Measurements from ENCODE around the gene TNFRSF19. TPM values are rescaled to one million over a fixed set of nuclear protein-coding genes. Genes with fewer than 3 reads are reported as not detected.

Gene TNFRSF19
- total and polyA plus RNA-seq, 2 of the 8 experiments (the other 6 are each of a cell fraction or from before 2014, with no cell fraction given): 0.50 to 0.95 TPM

DNA sequence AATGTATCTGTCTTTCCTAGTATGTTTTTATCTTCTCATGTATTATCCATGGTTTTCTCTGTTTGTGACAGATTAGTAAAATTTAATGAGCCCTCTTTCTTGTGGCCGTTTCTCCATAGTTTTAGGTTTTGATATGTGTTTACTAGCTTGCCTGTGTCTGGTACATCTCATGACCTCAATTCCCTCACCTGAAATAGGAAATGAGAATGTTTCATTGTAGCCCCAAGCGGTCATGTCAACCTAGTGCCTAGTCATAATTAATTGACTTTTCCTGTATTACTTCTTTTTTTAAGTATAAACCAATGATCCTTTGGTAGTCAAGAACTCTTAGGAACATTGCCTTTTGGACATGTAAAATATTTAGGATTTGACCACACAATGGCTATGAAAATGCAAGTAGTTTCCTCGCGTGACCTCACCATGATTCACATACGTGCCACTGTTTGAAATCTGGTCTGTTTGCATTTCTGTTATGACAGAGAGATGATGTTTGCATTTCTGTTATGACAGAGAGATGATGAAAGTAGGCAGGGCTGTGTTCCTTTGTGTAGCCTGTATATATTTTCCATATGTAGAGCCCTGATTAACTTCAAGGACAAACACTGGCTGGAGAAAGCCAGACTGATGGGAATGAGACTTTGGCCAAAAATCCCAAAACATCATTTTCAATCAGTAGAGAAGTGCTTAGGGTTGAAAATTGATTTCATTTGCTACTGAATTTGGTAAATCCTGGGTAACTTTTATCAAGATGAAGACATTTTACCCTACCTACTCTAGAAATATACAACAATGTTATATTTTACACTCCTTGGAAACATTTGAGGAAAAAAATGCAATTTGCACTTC is 104.8 kb downstream of the TNFRSF19 start:
- ChIA-PET POLR2A (ENCODE audit: partially characterized antibody) (no interaction called here), CTCF (ENCODE audit: partially characterized antibody) (interaction anchor here (1.2 to 2.9 kb wide), 4 partner anchors 7 to 208 kb away, joined by 3 to 7 read pairs (median 4); no protein-coding TSS in a partner anchor)
- peaks cover 6 to 14% of the 10 kb centered on the region in 2 experiments; a peak in 3 of 4 replicates for H3K9me3 ChIP-seq (ENCODE audit: insufficient read depth in 2 of 2, low read depth in 1 of 2, low read length in 1 of 2)
- H3K4me1 ChIP-seq (replicated peaks in 1 of 4; ENCODE audit: control insufficient read depth in 3 of 4, insufficient read depth in 4 of 4, low read length in 3 of 4): peaks cover 0 to 8% (median 1%) of the 10 kb centered on the region in 4 experiments; a peak in 2 of 7 replicates
- no peak overlapping the region for H3K4ac ChIP-seq (replicated peaks; ENCODE audit: insufficient read length, low read depth, low read length)
- H3K27me3 ChIP-seq (replicated peaks in 1 of 4; ENCODE audit: control insufficient read depth in 3 of 4, extremely low read depth in 1 of 4, insufficient read depth in 3 of 4, low read length in 3 of 4): no peaks in the 10 kb centered on the region
- FAIRE-seq: no peak
- no peak overlapping the region for H4K5ac ChIP-seq (ENCODE audit: insufficient read length, low read depth, low read length)
- no peak overlapping the region for H4K91ac ChIP-seq (replicated peaks; ENCODE audit: insufficient read length, low read length)
- no peak overlapping the region for H3K14ac ChIP-seq (ENCODE audit: insufficient read length)
- H3K4me2 ChIP-seq (ENCODE audit: insufficient read depth in 1 of 2, low read depth in 2 of 2, low read length in 2 of 2): no peak overlapping the region
- TF ChIP-seq CREB1 (IDR thresholded peaks at IDR 0.05) (no peak), EGR1 (IDR thresholded peaks at IDR 0.05; ENCODE audit: borderline replicate concordance, low read depth, low read length) (no peak), CBX8 (IDR thresholded peaks at IDR 0.05; ENCODE audit: borderline replicate concordance, low read depth, low read length) (no peak), CHD1 (IDR thresholded peaks at IDR 0.05; ENCODE audit: low read depth, low read length) (no peak), NANOG (IDR thresholded peaks at IDR 0.05; ENCODE audit: insufficient read depth, low read depth, low read length, poor library complexity, severe bottlenecking) (no peak), TEAD4 (IDR thresholded peaks at IDR 0.05; ENCODE audit: low read depth, low read length) (no peak), KDM1A (IDR thresholded peaks at IDR 0.05; ENCODE audit: borderline replicate concordance, low read length) (no peak), PHF8 (conservative IDR thresholded peaks at IDR 0.05; ENCODE audit: low read depth, low read length) (no peak), POU5F1 (IDR thresholded peaks at IDR 0.05; ENCODE audit: low read depth, low read length) (no peak)
- TF ChIP-seq, protein P1, sequence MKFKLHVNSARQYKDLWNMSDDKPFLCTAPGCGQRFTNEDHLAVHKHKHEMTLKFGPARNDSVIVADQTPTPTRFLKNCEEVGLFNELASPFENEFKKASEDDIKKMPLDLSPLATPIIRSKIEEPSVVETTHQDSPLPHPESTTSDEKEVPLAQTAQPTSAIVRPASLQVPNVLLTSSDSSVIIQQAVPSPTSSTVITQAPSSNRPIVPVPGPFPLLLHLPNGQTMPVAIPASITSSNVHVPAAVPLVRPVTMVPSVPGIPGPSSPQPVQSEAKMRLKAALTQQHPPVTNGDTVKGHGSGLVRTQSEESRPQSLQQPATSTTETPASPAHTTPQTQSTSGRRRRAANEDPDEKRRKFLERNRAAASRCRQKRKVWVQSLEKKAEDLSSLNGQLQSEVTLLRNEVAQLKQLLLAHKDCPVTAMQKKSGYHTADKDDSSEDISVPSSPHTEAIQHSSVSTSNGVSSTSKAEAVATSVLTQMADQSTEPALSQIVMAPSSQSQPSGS (IDR thresholded peaks at IDR 0.05; ENCODE audit: low read length): no peak
- no peak overlapping the region for H2BK20ac ChIP-seq (ENCODE audit: low read length)
- no peaks in the 10 kb centered on the region for H3K79me2 ChIP-seq (ENCODE audit: control insufficient read depth in 1 of 2, insufficient read depth in 2 of 2, low read length in 2 of 2)
- H3K27ac ChIP-seq (ENCODE audit: low read depth, low read length): no peak overlapping the region
- no peak overlapping the region for H2BK120ac ChIP-seq (replicated peaks; ENCODE audit: low read depth, low read length)
- H3K36me3 ChIP-seq (ENCODE audit: control insufficient read depth in 2 of 4, insufficient read depth in 4 of 4, low read length in 3 of 4): peaks cover 0 to 10% (median 0%) of the 10 kb centered on the region in 4 experiments; a peak in 1 of 8 replicates
- H3K56ac ChIP-seq (replicated peaks; ENCODE audit: insufficient read length, low read depth, low read length): no peak overlapping the region
- H3K23ac ChIP-seq (ENCODE audit: insufficient read length): no peak overlapping the region
- 93% methylated on average over 5 of the region's 5 CpGs; no CpG with 5 or more reads in 1 of the 2 experiments for WGBS, 2 experiments (ENCODE audit: extremely low coverage in 1 of 2, insufficient coverage in 1 of 2, insufficient read length in 1 of 2, insufficient replicate concordance in 2 of 2, low coverage in 1 of 2, low lambda C conversion rate in 2 of 2, missing lambda C conversion rate in 1 of 2)
- no peak overlapping the region for H2BK12ac ChIP-seq (ENCODE audit: low read depth, low read length)
- DNase-seq (ENCODE audit: low read depth in 1 of 2, low spot score in 2 of 2): no peak
- no peak overlapping the region for H3K4me3 ChIP-seq (ENCODE audit: extremely low read depth in 1 of 4, insufficient read depth in 2 of 4, low read depth in 3 of 4, low read length in 4 of 4)
- H4K20me1 ChIP-seq (replicated peaks in 1 of 2; ENCODE audit: control insufficient read depth in 1 of 2, insufficient read depth in 2 of 2, low read length in 2 of 2): no peaks in the 10 kb centered on the region
- H3K23me2 ChIP-seq (ENCODE audit: low read depth, low read length): no peaks in the 10 kb centered on the region
- no peak overlapping the region for H4K8ac ChIP-seq (ENCODE audit: extremely low read depth, insufficient read depth, low read length)
- no peak overlapping the region for H2BK15ac ChIP-seq (ENCODE audit: low read length)
- no peak overlapping the region for H2AK5ac ChIP-seq (ENCODE audit: low read depth, low read length)
- H3K9ac ChIP-seq (replicated peaks in 1 of 4; ENCODE audit: extremely low read depth in 1 of 4, low read depth in 3 of 4, low read length in 3 of 4): no peak overlapping the region
- no peak overlapping the region for H2BK5ac ChIP-seq (ENCODE audit: low read depth, low read length)
- no peaks in the 10 kb centered on the region for H3K79me1 ChIP-seq (ENCODE audit: low read depth, low read length)
- no peak overlapping the region for H2AFZ ChIP-seq (ENCODE audit: low read length)
- H3K18ac ChIP-seq (ENCODE audit: extremely low read depth, low read length): no peak overlapping the region
